NCI-H2081 treated with DMSO at 0.1 percent for 48 hours (cell line): ENCODE results near the gene HSP90AB1.

Source experiments
- DNase-seq: peaks from one replicate; lab custom pipeline; 2025; lab: John Stamatoyannopoulos, UW

HSP90AB1 gene

GRCh38 chr6:44235891-44236516 is 10.9 kb upstream of the HSP90AB1 start:
- DNase-seq: no peak

- DNase-seq: peak; percentile 39
These were observed 9.7 kb upstream of the HSP90AB1 start for GRCh38 chr6:44237021-44237812.

- no peak for DNase-seq
These were observed 9.0 kb upstream of the HSP90AB1 start for GRCh38 chr6:44237813-44238433.

DNA sequence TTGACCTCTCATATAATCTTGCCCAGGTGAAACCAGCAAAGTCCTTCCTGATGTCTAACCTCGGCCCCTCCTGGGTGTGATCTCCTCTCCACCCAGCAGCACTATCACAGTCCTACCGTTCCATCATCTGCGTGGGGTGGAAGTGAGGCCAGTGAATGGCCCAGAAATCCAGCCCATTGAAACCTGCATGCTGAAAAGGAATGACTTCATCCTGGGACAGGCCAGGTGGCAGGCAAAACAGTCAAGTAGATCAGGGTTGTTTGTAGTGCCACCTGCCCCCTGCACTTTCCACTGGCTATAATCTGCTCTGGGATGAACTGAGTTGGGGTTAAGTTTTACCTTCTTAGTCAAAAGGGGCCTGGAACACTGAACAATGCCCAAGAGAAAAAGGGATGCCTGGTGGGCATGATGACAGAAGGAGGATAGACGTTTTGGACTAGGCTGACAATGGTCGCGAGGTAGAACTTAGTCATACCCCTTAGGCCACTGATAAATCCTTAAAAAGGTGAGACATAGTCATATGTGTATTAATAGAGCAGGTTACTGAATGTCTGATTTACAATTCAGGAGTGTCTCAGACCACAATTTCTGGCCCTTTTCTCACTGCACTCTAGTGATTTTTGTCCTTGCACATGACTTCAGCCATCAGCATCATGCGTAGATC is 8.1 kb upstream of the HSP90AB1 start:
- DNase-seq: no peak

GRCh38 chr6:44243345-44243744 is 3.6 kb upstream of the HSP90AB1 start:
- DNase-seq: no peak

DNA sequence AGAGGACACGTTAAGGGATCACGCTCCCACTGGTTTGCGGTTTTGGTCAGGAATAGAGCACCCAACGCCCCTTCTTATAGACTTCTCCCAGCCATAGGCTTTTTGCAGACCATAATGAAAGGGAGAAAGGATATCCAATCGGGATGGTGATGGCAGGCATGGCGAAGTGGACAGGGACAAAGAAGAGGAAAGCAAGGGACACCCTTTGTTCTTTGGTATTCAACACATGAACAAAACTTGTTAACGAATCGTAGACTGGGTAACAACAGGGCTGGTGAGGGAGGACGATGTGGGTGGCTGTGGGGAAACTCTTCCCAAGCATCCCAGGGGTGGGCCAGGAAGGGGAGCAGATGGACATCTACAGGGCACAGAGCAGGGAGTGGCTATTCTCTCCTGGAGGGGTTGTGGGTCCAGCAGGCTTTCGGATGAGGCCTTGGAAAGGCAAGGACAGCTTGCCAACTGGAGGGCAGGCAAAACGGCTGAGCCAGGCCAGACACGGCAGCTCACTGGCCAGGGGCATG is 1.4 kb upstream of the HSP90AB1 start:
- DNase-seq: no peak

- no peak for DNase-seq
These were observed 814 bp upstream of the HSP90AB1 start for GRCh38 chr6:44245912-44246662.

DNA sequence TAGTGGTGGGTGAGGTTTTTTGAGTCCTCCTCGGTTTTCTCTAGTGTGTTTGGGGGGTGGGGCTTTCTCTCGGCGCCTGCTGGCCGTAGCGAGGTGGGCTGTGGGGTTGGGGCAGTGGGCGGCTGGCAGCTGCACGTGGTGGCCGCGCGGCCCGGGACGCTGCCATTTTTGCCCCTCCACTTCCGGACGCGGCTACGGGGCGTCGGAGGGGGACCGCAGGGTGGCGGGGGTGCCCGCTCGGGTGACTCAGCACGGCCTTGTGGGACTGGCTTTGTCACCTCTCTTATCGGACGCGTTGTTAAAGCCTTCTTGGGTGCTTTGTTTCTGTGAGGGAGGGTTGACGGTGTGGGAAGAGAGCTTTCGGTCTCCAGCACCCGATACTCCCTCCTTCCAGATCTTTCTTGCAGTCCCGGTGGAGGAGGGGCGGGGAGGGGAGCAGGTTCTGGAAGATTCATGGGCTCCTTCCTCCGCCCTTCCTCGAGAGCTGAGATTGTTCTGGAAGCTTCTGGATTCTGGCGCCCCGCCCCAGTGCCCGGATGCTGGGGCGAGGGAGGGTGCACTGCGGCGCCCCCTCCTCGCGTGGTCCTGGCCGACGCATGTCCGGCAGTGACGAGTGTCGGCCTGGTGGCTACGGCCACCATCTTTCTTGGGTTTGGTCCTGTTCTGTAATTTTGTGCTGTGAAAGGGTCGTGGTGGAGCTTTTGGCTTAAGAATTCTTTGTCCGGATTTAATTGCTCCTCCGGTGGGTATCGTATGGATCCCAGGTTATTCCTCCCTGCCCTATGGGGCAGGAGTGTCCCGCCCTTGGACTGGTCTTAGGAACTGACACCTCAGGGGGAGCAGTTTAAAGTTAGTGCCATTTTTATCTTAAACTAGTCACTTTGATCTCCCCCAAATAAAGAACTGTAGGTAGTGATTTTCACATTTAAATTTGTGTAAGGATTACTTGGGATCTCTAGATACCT is 719 bp downstream of the HSP90AB1 start:
- no peak for DNase-seq

DNA sequence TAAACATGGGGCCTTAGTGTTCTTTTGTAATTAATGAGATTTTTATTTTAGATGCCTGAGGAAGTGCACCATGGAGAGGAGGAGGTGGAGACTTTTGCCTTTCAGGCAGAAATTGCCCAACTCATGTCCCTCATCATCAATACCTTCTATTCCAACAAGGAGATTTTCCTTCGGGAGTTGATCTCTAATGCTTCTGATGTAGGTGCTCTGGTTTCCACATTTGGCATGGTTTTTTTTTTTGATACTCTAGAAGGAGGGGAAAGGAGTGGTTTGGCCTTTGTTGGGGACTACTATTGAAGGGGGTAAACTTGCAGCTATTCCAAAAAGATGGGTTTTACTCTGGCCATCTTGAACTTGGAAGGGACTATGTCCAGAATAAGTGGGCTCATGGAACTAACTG is 1.7 kb downstream of the HSP90AB1 start:
- no peak for DNase-seq

- no peak for DNase-seq
These were observed 2.3 kb downstream of the HSP90AB1 start for GRCh38 chr6:44249082-44249748.

DNA sequence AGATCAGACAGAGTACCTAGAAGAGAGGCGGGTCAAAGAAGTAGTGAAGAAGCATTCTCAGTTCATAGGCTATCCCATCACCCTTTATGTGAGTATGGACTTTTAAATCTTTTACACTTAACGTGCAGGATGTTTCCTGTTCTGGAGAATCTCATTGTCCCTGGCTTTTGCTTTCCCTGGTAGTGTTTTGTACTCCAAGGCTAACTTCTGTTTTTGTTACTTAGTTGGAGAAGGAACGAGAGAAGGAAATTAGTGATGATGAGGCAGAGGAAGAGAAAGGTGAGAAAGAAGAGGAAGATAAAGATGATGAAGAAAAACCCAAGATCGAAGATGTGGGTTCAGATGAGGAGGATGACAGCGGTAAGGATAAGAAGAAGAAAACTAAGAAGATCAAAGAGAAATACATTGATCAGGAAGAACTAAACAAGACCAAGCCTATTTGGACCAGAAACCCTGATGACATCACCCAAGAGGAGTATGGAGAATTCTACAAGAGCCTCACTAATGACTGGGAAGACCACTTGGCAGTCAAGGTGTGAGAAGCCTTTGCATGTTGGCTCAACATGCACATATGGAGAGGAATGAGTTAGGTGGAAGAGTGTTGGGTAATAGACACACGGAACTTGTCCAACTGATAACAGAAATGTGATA is 3.3 kb downstream of the HSP90AB1 start:
- no peak for DNase-seq

DNA sequence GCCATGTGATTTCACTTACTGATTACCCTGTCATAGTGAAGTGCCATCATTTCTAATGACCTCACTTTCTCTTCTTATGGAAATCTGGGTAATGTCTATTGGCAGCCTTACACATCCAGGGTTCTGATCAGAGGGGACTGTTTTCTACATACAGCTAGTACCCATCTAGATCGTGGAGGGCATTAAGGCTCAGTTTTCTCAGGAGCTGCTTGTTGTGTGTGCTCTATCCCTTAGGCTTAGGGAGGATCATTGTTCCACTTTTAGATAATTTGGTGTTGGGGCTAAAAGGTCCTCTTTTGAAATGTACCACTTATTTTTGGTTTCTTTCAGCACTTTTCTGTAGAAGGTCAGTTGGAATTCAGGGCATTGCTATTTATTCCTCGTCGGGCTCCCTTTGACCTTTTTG is 3.8 kb downstream of the HSP90AB1 start:
- no peak for DNase-seq

DNA sequence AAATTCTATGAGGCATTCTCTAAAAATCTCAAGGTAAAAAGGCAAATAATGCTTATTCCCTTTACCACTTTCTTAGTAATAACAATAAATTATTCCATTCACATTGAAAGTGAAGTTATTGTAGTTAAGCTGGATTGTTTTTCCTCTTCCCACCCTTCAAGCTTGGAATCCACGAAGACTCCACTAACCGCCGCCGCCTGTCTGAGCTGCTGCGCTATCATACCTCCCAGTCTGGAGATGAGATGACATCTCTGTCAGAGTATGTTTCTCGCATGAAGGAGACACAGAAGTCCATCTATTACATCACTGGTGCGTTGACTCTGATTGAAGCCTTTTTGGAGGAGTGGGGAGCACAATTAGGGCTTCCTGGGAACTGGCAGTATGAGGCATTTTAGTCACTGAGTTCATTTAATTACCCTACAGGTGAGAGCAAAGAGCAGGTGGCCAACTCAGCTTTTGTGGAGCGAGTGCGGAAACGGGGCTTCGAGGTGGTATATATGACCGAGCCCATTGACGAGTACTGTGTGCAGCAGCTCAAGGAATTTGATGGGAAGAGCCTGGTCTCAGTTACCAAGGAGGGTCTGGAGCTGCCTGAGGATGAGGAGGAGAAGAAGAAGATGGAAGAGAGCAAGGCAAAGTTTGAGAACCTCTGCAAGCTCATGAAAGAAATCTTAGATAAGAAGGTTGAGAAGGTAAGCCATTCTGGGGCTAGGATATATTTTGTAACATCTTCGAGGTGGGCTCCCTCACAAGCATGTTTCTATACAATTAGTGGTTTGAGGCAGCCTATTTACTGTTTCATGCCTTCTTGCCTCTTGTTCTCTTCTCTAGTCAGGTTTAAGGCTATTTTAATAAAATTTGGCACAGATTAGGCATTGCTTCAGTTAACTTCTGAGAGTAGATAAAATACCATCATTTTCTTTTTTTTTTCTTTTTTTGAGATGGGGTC is 4.9 kb downstream of the HSP90AB1 start:
- no peak for DNase-seq

DNA sequence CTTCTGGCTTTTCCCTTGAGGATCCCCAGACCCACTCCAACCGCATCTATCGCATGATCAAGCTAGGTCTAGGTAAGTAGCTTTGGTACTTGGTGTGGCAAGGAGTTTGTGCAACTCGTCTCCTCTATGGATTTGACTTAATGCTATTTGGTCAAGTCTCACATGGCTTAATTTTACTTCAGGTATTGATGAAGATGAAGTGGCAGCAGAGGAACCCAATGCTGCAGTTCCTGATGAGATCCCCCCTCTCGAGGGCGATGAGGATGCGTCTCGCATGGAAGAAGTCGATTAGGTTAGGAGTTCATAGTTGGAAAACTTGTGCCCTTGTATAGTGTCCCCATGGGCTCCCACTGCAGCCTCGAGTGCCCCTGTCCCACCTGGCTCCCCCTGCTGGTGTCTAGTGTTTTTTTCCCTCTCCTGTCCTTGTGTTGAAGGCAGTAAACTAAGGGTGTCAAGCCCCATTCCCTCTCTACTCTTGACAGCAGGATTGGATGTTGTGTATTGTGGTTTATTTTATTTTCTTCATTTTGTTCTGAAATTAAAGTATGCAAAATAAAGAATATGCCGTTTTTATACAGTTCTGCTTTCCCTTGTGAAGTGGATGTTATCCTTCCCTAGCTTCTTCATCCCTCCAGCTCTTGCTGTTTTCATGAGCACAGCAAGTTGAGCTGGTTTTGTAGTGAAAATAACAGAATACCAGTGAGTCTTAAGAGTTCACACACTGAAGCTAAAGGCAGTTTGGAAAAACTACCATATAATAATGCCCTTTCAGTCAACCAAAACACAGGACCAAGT is 6.6 kb downstream of the HSP90AB1 start:
- no peak for DNase-seq

DNA sequence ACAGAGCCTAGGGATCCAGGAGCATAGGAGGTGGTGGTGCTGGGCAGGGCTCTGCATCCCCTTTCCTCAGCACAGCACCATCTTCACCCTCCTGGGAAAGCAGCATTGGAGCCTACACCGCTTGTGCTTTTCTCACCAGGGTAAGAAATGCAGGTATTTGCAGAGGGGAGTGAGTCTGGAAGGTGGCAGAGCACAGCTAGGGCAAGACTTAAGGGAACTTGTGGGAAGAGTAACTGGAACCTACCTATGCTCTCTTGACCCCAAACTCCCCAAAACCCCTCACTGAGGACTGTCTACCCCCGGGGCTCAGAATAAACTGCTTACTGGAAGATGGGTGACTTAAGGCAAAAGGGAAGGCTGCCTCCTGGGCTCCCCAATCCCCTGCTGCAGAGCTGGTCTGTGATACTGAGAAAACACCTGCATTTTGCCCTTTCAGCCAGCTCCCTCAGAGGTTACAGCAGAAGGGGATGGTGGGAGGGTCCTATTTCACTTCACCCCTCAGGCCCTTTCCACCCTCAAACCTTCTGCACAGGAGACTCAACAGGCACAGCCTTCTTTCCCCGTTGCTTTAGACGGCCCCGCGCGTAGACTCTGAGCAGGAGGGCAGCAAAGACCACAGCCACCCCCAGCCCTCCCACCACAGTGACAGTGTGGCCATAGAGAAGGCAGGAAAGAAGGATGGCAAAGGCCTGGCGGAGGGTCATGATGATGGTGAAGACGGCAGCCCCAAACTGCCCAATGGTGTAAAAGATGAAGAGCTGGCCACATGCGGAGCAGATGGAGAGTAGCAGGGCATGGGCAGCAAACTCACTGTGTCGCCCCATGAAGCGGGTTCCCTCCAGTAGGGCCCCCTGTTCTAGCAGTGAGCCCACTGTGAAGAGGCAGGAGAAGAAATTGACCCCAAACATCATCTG is 7.5 kb downstream of the HSP90AB1 start:
- DNase-seq: no peak

DNA sequence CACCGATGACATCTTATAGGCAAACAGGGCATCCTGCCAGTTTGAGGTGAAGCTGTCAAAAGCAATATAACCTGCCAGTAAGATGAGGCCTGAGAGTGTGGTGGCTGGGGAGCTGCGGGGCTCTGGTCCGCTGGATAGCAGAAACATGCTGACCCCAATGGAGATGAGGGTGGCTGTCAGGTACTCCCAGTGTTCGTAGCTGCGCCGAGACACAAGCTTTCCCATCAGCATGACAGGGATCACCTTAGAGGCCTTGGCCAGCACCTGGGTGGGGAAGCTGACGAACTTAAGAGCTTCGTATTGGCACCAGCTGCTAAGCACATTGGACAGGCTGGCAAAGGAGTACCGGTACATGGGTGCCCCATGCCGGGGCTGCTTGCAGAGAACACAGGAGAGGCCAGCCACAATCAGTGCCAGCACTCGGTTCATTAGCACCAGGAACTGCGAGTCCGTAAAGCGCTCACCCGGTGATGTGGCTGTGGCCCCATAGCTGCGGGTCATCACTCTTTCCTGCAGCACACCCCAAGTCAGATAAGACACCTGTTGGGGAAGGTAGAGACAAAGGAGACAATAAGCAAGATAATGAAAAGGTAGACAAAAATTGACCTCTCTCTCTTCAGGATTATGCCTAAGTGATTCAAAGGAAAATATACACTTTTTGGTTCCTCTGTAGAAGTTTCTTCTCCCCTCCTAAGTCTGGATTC is 8.4 kb downstream of the HSP90AB1 start:
- no peak for DNase-seq
